Endothelial cell (in vitro differentiated cells): ENCODE measurements around the gene UMAD1. TPM values are rescaled to one million over a fixed set of nuclear protein-coding genes. Genes with fewer than 3 reads are reported as not detected.

Experiments used
- DNase-seq: peaks from one replicate; pipeline ENCODE4 v3.0.0; 2021; ENCODE audit warnings: low spot score
- H3K27ac Mint-ChIP-seq: one replicate; pipeline ENCODE4 v1.8.0; 2021; ENCODE audit warnings: mixed read lengths, inconsistent platforms; ENCODE audit not compliant: unreplicated experiment
- H3K27me3 Mint-ChIP-seq: one replicate; pipeline ENCODE4 v1.8.0; 2021; ENCODE audit warnings: mild to moderate bottlenecking, moderate library complexity, mixed read lengths, inconsistent platforms; ENCODE audit not compliant: unreplicated experiment
- H3K36me3 Mint-ChIP-seq: one replicate; pipeline ENCODE4 v1.8.0; 2021; ENCODE audit warnings: mild to moderate bottlenecking, low read depth, mixed read lengths, inconsistent platforms; ENCODE audit not compliant: unreplicated experiment
- H3K4me1 Mint-ChIP-seq: one replicate; pipeline ENCODE4 v1.8.0; 2021; ENCODE audit warnings: mild to moderate bottlenecking, mixed read lengths, inconsistent platforms; ENCODE audit not compliant: unreplicated experiment
- H3K4me3 Mint-ChIP-seq: one replicate; pipeline ENCODE4 v1.8.0; 2021; ENCODE audit warnings: mild to moderate bottlenecking, mixed read lengths, inconsistent platforms; ENCODE audit not compliant: unreplicated experiment
- H3K9me3 Mint-ChIP-seq: one replicate; pipeline ENCODE4 v1.8.0; 2021; ENCODE audit warnings: mixed read lengths, inconsistent platforms; ENCODE audit not compliant: unreplicated experiment
- total RNA-seq: library from RNA; stranded (reverse); fragmentation: NEBNext Ultra II Directional; extraction: Animal tissue kit (Norgen Biotek cat#: 25700); gene quantifications from one replicate; pipeline ENCODE4 v1.2.1, GENCODE V29; 2021; ENCODE audit not compliant: unreplicated experiment
- TF ChIP-seq, protein P1 (sequence below): fragments of 200-600 bp; sonication (generic); IDR thresholded peaks from one replicate; pipeline ENCODE4 v1.5.0; 2021; ENCODE audit warnings: antibody characterized with exemption; ENCODE audit not compliant: unreplicated experiment

The UMAD1 gene
- total RNA-seq, 1 donor from 2014 or later = 5.7 TPM

DNA sequence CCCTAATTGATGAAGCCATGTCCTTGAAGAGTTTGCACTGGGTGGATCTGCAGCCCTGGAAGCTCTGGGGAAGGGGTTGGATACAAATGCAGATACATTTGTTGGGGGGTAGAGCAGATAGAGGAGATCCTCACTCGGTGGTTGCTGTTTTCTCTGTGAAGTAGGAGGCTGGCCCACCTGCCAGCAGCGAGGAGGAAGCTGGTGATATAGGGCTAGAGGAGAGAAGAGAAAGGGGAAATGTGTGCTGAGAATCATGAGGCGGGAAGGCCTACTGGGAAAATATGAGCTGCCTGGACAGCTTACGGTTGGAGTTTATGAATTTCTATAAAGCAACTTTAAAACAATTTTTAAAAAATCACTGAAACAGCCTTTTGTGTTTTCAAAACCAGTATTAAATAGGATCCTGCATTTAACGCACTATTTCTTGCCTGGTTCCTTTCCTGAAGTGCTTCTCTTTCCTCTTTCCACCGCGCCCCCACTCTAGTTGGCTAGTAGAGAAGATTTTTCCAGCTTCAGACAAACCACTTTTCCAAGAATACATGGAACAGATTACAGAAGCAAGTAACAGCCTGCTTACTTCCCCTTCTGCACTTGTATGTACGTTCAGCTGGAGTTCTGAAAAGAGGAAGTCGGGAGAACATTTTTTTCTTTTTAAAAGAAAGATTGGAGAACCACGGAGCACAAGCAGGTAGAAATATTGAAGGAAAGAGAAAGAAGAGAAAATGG lies 227.5 kb downstream of the UMAD1 start:
- Mint-ChIP-seq H3K9me3 (no peaks in the 10 kb centered on the region), H3K27me3 (no peaks in the 10 kb centered on the region), H3K4me3 (no peak overlapping the region), H3K4me1 (no peaks in the 10 kb centered on the region), H3K36me3 (no peaks in the 10 kb centered on the region), H3K27ac (no peak overlapping the region)
- TF ChIP-seq, protein P1, sequence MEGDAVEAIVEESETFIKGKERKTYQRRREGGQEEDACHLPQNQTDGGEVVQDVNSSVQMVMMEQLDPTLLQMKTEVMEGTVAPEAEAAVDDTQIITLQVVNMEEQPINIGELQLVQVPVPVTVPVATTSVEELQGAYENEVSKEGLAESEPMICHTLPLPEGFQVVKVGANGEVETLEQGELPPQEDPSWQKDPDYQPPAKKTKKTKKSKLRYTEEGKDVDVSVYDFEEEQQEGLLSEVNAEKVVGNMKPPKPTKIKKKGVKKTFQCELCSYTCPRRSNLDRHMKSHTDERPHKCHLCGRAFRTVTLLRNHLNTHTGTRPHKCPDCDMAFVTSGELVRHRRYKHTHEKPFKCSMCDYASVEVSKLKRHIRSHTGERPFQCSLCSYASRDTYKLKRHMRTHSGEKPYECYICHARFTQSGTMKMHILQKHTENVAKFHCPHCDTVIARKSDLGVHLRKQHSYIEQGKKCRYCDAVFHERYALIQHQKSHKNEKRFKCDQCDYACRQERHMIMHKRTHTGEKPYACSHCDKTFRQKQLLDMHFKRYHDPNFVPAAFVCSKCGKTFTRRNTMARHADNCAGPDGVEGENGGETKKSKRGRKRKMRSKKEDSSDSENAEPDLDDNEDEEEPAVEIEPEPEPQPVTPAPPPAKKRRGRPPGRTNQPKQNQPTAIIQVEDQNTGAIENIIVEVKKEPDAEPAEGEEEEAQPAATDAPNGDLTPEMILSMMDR = no peak
- no peak for DNase-seq

DNA sequence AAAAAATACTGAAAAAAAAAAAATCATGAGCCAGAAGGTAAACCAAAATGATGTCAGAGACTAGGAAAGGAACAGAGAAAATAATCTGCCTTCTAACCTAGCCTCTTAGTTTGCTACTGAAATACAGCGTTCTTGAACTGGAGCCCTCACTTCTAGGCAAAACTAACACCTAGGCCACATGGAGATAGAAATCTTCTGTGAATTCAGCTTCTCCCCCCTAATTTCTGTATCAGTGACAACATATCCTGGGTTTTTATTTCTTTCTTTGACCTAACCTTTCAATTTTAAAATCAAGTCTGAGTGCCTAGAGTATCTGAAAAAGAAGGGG lies 228.0 kb downstream of the UMAD1 start:
- H3K4me1 Mint-ChIP-seq = no peaks in the 10 kb centered on the region

DNA sequence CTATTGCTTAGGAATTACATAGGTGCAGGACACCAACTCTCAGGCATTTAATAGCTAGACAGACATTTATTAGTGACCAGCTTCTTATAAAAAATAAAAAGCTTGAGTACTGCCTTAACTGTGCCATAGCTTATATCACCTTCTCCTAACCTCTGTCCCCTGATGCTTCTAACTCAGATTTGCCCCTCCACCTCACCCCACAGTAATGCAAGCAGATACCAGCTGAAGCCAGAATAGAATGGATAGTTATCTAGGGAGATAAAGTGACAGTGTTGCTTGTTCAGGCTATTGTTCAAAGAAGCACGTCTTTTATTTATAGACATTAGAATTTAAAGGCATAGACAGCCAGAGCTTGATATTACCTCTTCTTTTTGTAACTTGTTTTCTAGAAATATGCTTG lies 228.5 kb downstream of the UMAD1 start:
- DNase-seq = no peak
- Mint-ChIP-seq H3K27me3 (no peaks in the 10 kb centered on the region), H3K4me1 (no peaks in the 10 kb centered on the region), H3K9me3 (no peaks in the 10 kb centered on the region), H3K4me3 (no peak overlapping the region), H3K36me3 (no peaks in the 10 kb centered on the region), H3K27ac (no peak overlapping the region)
- TF ChIP-seq, protein P1 = no peak

More for the DNA sequence above, 228.0 kb downstream of the UMAD1 start:
- Mint-ChIP-seq H3K27me3 (no peaks in the 10 kb centered on the region), H3K4me3 (no peak overlapping the region), H3K9me3 (no peaks in the 10 kb centered on the region), H3K36me3 (no peaks in the 10 kb centered on the region), H3K27ac (no peak overlapping the region)
- DNase-seq = no peak
- TF ChIP-seq, protein P1 = no peak

DNA sequence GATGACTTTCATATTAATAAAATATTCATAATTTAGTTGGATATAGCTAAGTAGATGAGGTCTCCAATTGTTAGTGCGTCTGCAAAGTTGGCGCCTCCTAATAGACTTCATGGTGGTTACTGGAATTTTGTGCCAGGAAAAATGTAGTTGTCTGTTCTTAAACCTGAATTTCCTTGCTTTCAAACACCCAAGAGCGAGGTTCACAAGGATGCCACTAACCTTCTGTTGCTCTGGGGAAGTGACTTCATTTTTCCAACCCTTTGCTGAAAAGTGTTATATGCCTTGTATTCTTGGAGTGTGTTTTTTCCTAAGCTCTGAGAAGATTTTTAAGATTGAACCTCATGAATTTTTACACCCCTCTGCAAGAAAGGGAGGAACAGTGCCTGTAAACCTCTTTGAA lies 229.1 kb downstream of the UMAD1 start:
- no peaks in the 10 kb centered on the region for H3K4me1 Mint-ChIP-seq
- H3K9me3 Mint-ChIP-seq = no peaks in the 10 kb centered on the region
- TF ChIP-seq, protein P1 = no peak
- no peak for DNase-seq
- no peak overlapping the region for H3K4me3 Mint-ChIP-seq
- no peak overlapping the region for H3K27ac Mint-ChIP-seq
- H3K27me3 Mint-ChIP-seq = no peaks in the 10 kb centered on the region
- no peaks in the 10 kb centered on the region for H3K36me3 Mint-ChIP-seq

DNA sequence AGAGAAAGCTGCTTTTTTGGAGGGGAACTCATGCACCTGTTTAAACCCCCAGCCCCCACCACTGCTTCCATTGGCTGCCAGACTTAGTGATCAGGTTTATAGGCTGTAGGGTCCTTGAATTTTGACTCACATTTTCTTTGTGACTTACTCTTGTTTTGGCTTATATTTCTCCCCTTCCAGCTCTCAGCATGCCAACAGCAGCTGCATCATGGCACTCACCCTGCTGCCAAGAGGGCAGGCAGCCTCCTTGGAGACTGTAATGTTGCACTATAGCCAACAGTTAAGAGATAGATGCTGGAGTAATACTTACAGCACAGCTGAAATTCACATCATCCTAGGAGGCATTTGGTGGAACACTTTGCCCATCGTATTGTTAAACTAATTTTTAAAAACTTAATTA lies 230.0 kb downstream of the UMAD1 start:
- no peak overlapping the region for H3K27ac Mint-ChIP-seq
- no peaks in the 10 kb centered on the region for H3K27me3 Mint-ChIP-seq

More for the DNA sequence above, 230.0 kb downstream of the UMAD1 start:
- Mint-ChIP-seq H3K9me3 (no peaks in the 10 kb centered on the region), H3K36me3 (no peaks in the 10 kb centered on the region), H3K4me3 (no peak overlapping the region), H3K4me1 (no peaks in the 10 kb centered on the region)
- TF ChIP-seq, protein P1 = no peak
- no peak for DNase-seq
